Gastrocnemius medialis (tissue), 4 donors: ENCODE results near the gene GRIK1.

Experiments used
- POLR2A ChIP-seq, 2 donors: fragments of 450-650 bp; IDR thresholded peaks; one replicate each; pipeline ENCODE4 v1.6.1; 2017; ENCODE audit warnings: antibody characterized with exemption in 2 of 2, mild to moderate bottlenecking in 2 of 2, moderate library complexity in 2 of 2
- TF ChIP-seq, protein P1 (sequence below), 5 experiments: fragments of 450-650 bp in 3 of 5; fragments of 200-600 bp in 2 of 5; sonication (generic) in 2 of 5; IDR thresholded peaks in 4 of 5; conservative IDR thresholded peaks in 1 of 5; 1 replicate in 4 of 5; 2 replicates in 1 of 5; pipeline ENCODE4 v1.5.1; 2016 to 2019; ENCODE audit warnings: antibody characterized with exemption in 5 of 5, mild to moderate bottlenecking in 3 of 5, moderate library complexity in 3 of 5

DNA sequence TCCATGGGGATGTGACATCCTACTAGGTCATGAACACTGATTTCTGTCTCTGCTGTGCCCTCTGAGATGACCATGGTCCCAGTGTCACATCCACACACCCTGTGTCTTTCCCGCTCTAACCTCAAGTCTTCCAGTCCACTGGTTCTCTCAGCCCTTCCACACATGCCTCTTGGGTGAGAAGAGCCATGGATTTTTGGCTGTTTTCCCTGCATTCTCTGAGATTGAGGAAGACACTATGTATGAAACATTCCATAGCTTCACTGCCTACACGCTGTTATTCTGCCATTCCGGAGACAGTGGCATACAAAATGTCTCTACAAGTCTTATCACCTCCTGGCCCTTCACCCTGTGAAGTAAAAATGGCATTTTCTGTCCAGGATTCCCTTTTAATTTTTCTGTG, 393.7 kb downstream of the GRIK1 start:
- TF ChIP-seq, protein P1, sequence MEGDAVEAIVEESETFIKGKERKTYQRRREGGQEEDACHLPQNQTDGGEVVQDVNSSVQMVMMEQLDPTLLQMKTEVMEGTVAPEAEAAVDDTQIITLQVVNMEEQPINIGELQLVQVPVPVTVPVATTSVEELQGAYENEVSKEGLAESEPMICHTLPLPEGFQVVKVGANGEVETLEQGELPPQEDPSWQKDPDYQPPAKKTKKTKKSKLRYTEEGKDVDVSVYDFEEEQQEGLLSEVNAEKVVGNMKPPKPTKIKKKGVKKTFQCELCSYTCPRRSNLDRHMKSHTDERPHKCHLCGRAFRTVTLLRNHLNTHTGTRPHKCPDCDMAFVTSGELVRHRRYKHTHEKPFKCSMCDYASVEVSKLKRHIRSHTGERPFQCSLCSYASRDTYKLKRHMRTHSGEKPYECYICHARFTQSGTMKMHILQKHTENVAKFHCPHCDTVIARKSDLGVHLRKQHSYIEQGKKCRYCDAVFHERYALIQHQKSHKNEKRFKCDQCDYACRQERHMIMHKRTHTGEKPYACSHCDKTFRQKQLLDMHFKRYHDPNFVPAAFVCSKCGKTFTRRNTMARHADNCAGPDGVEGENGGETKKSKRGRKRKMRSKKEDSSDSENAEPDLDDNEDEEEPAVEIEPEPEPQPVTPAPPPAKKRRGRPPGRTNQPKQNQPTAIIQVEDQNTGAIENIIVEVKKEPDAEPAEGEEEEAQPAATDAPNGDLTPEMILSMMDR (IDR thresholded peaks at IDR 0.05 in 4 of 5, conservative IDR thresholded peaks at IDR 0.05 in 1 of 5) = no peak
- TF ChIP-seq POLR2A (IDR thresholded peaks at IDR 0.05) = no peak
